GM12891 (cell line): ENCODE data around the gene PLEKHH1.

Experiments used
- PAX5 ChIP-seq: IDR thresholded peaks from 2 replicates; pipeline ENCODE4 v1.6.1; 2011; ENCODE audit warnings: low read length, moderate library complexity, mild to moderate bottlenecking; ENCODE audit not compliant: insufficient read depth, severe bottlenecking
- POLR2A ChIP-seq: IDR thresholded peaks from 2 replicates; pipeline ENCODE4 v1.6.1; 2011; ENCODE audit warnings: low read depth, low read length, control low read depth
- POLR2AphosphoS5 ChIP-seq: IDR thresholded peaks from 2 replicates; pipeline ENCODE4 v1.6.1; 2011; ENCODE audit warnings: low read depth, low read length, control low read depth
- POU2F2 ChIP-seq: IDR thresholded peaks from 2 replicates; pipeline ENCODE4 v1.6.1; 2011; ENCODE audit warnings: low read depth, mild to moderate bottlenecking, control low read depth, low read length, moderate library complexity
- SPI1 ChIP-seq: IDR thresholded peaks from 2 replicates; pipeline ENCODE4 v1.6.1; 2011; ENCODE audit warnings: low read depth, low read length, control low read depth
- TAF1 ChIP-seq: IDR thresholded peaks from 2 replicates; pipeline ENCODE4 v1.6.1; 2011; ENCODE audit warnings: low read depth, low read length, control low read depth

- no peak for TF ChIP-seq POLR2A
- TF ChIP-seq POLR2AphosphoS5 = no peak
- no peak for TF ChIP-seq SPI1
- TF ChIP-seq TAF1 = no peak
- TF ChIP-seq POU2F2 = no peak
- TF ChIP-seq PAX5 = no peak
Measured at GRCh38 chr14:67485501-67486095, 47.5 kb upstream of the PLEKHH1 start.
